GM21529 (cell line): ENCODE measurements around the gene CARD19.

ENCODE experiments used
- ATAC-seq: cut with Tn5 transposase; IDR thresholded peaks from one replicate; pipeline ENCODE4 v1.9.1; 2021; ENCODE audit not compliant: unreplicated experiment

CARD19 gene

GRCh38 chr9:93117924-93118862 is 22.2 kb downstream of the CARD19 start:
- ATAC-seq = no peak

GRCh38 chr9:93118863-93119702 is 23.1 kb downstream of the CARD19 start:
- no peak for ATAC-seq

DNA sequence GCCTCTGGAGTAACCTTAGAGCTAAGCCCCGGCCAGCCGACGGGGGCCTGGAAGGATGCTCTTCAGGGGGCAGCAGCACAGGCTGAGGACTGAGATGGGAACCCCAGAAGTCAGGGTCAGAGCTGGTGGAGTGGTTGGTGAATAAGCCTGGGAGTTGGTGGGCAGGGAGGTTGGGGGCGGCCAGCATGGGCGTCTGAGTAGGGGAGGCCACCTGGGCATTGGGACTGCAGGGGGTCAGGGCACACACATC is 23.6 kb downstream of the CARD19 start:
- ATAC-seq = no peak

DNA sequence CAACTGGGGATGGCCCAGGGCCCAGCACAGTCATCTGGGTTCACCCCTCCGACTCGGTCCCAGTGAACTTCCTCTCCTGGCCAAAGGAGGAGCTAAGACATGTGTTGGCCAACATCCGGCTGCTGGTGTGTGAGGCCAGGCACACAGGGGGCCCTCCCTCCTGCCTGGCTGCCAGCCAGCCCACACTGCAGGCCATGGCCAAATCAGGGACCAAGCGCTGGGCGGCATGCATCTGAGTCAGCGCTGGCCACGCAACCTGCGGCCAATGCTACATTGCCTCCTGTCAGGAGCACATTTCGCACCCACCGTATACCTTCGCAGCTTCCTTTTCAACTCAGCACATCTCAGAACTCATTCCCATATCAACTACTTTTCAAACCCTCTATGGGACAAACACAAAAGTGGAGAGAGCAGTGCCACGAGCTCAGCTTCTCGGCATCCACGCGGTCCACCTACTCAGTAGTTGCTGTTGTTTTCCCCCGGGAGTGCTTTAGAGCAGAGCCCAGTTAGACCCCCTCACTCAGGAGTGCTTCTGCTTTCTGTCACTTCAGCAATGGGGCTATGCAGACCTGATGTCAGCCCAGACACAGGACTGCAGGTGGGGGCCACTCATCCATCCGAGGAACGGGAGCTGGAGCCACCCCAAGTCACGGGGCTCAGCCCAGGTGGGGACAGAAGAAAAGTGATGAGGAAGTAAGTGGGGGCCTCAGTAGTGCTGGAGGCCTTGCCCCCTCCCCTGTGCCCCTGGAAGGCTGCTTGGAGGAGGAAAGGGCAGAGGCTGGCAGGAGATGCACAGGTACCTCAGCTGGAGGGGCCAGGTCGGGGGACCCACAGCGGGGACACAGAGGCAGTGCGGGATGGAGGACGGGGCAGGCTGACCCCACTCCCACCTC is 24.2 kb downstream of the CARD19 start:
- ATAC-seq = peak; percentile 95

DNA sequence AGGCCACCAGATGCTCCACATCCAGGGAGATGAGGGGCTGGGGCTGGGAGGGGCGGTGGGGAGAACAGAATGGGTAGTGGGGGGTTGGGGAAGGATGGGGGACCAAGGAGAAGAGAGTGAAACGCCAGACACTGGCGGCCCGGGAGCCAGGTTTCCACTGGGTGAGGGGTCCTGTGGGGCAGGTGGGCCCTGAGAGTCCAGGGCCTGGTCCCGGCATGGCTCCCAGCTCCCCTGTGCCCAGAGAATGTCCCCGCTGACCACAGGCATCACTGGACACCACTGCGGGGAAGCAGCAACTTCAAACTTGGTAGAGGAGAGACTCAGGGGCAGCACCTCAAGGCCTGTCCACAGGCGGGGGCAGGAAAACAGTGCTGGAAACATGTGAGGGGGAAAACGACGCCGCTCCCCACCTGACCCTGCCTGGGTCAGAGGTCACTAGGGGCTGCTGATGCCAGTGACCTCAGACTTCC is 24.9 kb downstream of the CARD19 start:
- ATAC-seq = no peak

GRCh38 chr9:93121316-93122241 is 25.6 kb downstream of the CARD19 start:
- ATAC-seq = no peak

DNA sequence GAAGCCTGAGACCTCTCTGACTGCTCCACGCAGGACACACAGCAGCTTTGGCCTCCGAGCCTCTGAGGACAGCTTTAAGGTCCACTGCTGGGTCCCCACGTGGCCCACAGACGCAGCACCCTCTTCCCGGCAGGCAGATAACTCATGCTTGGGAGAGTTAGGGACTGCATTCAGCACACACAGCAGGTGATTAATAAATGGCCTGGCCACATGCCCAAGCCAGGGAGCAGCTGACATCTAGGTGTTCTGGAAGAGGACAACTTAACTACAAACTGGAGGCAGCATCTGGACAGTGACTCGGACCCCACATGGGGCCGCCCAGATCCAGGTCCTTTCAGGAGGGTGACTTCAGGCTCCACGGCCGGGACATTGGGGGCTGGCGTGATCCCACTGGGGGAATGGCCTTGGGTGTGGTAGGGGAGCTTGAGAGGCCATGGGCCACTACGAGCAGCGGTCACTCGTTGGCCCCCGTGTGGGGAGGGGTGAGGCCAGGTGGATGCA is 26.8 kb downstream of the CARD19 start:
- ATAC-seq = no peak

GRCh38 chr9:93123561-93124283 is 27.7 kb downstream of the CARD19 start:
- ATAC-seq = no peak

GRCh38 chr9:93124793-93125192 is 28.8 kb downstream of the CARD19 start:
- no peak for ATAC-seq

DNA sequence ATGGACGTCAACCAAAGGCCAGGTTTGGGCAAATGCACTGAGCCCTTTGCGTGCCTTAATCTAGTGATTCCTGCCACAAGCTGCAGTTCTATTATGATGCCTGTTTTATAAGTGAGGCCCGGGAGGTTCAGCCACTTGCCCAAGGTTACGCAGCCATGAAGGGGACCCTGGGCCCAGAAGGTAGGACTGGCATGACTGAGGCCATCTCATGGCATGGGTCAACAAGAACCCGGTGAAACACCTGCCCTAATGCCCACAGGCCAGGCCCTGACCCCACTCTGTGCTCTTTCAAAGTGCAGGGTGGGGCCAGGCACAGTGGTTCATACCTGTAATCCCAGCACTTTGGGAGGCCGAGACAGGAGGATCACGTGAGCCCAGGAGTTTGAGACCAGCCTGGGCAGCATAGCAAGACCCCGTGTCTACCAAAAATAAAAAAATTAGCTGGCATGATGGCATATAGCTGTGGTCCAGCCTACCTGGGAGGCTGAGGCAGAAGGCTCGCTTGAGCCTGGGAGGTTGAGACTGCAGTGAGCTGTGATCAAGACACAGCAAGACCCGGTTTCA is 29.4 kb downstream of the CARD19 start:
- no peak for ATAC-seq

DNA sequence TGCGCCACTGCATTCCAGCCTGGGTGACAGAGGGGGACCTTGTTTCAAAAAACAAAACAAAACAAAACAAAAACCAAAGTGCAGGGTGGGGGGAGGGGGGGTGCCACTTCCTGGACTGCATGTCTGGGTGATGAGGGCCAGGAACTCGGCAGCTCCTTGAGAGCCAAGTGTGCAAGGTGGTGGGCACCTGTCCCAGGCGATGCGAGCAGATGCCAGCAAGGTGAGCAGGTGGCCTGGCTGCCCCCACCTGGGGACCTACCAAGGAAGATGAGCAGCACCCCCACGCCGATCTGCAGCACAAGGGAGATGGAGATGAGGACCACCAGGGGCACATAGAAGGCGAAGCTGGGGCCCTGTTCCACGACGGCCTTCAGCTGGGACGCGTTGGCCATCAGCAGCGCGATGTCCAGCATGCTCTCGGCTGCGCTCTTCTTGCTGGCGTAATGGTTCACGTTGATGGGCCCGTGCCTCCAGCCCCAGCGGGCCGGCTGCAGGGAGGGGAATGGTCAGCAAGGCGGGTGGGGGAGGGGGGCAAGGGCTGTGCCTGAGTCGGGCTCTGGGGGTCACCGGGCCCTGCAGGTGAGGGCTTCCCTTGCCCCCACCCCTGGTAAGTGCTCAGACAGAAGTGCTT is 30.2 kb downstream of the CARD19 start:
- ATAC-seq = no peak

DNA sequence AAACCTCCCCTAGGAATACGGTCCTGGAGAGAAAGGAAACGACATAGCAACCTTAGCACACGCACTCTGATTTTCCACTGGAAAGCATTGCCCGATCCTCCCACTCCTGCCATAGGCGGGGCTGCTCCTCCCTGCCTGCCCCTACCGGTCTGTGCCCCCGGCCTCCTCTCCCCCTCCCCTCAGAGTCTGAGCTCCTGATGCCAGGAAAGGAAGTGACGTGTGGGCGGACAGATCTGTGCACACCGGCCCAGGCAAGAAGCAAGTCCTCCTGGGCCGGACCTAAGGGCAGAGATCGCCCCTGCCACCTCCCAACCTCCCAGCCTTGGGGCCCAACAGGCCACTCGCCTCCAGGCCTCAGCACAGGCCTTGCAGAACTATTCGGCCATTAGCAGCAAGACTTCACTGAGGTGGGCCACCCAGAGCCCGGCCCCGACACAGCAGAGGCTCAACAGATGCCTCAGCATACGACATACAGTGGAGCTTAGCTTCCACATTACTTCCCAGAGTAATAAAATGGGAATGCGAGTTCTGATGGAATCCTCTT is 30.9 kb downstream of the CARD19 start:
- no peak for ATAC-seq

- ATAC-seq = no peak
Measured at GRCh38 chr9:93127395-93127911, 31.4 kb downstream of the CARD19 start.

GRCh38 chr9:93128011-93128714 is 32.1 kb downstream of the CARD19 start:
- ATAC-seq = no peak

DNA sequence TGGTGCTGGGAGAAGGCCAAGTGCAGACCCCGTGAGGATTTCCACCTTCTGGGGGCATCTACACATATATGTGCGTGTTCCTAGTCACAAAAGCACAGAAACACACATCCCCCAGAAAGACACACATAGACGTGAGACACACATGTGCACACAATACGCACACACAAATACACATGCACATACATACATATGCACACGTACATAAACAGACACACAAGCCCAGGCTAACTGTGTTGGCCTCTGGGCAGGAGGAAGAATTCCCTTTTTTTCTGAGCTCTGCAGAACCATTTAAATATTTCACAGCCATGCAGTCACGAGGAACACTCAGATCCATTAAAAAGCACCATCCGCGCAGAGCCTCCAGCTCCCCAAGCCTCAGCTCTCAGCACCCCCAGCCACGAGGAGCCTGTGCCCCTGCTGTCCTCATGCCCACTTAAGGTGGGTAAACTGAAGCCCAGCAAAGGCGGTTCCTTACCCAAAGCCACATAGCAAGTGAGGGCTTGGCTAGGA is 32.8 kb downstream of the CARD19 start:
- ATAC-seq = no peak

DNA sequence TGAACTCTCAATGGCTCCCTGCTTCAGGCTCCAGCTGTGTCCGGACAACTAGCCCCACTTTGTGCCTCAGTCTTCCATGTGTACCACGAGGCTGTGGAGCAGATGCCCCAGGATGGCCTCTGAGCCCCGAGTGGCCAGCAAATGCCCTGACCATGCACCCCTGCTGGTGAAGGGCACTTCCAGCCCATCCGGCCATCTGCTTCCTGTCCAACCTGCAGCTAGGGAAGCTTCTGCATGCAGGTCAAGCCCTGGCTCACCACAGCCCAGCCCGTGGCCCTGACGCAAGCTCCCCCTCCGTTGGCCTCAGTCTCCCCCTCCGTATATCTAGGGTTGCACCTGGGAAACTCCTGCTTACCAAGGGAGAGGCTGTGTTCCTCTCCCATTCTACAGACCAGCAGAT is 33.3 kb downstream of the CARD19 start:
- no peak for ATAC-seq
